Spleen (tissue), 11 donors: ENCODE results near the gene FAT1. TPM values are rescaled to one million over a fixed set of nuclear protein-coding genes. Genes with fewer than 3 reads are reported as not detected.

Experiments used
- DNase-seq: peaks from one replicate; pipeline ENCODE4 v3.0.0-alpha.2; 2020
- H3K27ac ChIP-seq, 8 donors: fragments of 200-600 bp; sonication (generic) in 7 of 8; 1 replicate in 4 of 8; 2 replicates in 4 of 8; pipeline versions ENCODE4 v1.5.0 to v1.8.0; 2016 to 2021; ENCODE audit warnings: inconsistent platforms in 4 of 8, mild to moderate bottlenecking in 4 of 8, moderate library complexity in 1 of 8
- H3K27me3 ChIP-seq, 7 donors: fragments of 200-600 bp; sonication (generic) in 6 of 7; replicated peaks in 1 of 7; 1 replicate in 4 of 7; 2 replicates in 3 of 7; pipeline versions ENCODE4 v1.5.0 to v1.8.0; 2016 to 2021; ENCODE audit warnings: inconsistent platforms in 3 of 7, mild to moderate bottlenecking in 1 of 7
- H3K36me3 ChIP-seq, 6 donors: fragments of 200-600 bp; sonication (generic) in 5 of 6; 1 replicate in 4 of 6; 2 replicates in 2 of 6; pipeline versions ENCODE4 v1.5.0 to v1.8.0; 2016 to 2021; ENCODE audit warnings: inconsistent platforms in 2 of 6
- H3K4me1 ChIP-seq, 6 donors: fragments of 200-600 bp; sonication (generic) in 5 of 6; 1 replicate in 3 of 6; 2 replicates in 3 of 6; pipeline versions ENCODE4 v1.5.0 to v1.8.0; 2016 to 2021; ENCODE audit warnings: inconsistent platforms in 3 of 6
- H3K4me3 ChIP-seq, 8 donors: fragments of 200-600 bp; sonication (generic) in 7 of 8; 1 replicate in 4 of 8; 2 replicates in 4 of 8; pipeline versions ENCODE4 v1.5.0 to v1.8.0; 2016 to 2021; ENCODE audit warnings: inconsistent platforms in 4 of 8, mild to moderate bottlenecking in 4 of 8, moderate library complexity in 2 of 8
- H3K9me3 ChIP-seq, 8 donors: fragments of 200-600 bp; sonication (generic) in 7 of 8; 1 replicate in 4 of 8; 2 replicates in 4 of 8; pipeline versions ENCODE4 v1.5.0 to v1.8.0; 2016 to 2021; ENCODE audit warnings: inconsistent platforms in 4 of 8
- CTCF ChIP-seq, 11 experiments: fragments of 200-600 bp in 7 of 11; fragments of 450-650 bp in 4 of 11; sonication (generic) in 4 of 11; IDR thresholded peaks in 8 of 11; conservative IDR thresholded peaks in 3 of 11; 1 replicate in 7 of 11; 2 replicates in 4 of 11; pipeline versions ENCODE4 v1.4.0 to v1.8.0; 2016 to 2021; ENCODE audit warnings: antibody characterized with exemption in 11 of 11, inconsistent platforms in 4 of 11, mild to moderate bottlenecking in 1 of 11
- POLR2A ChIP-seq, 3 donors: fragments of 450-650 bp; IDR thresholded peaks; one replicate each; pipeline ENCODE4 v1.5.1; 2017; ENCODE audit warnings: antibody characterized with exemption in 3 of 3, mild to moderate bottlenecking in 1 of 3
- POLR2AphosphoS5 ChIP-seq, 3 donors: sonication (generic); formaldehyde crosslinking; IDR thresholded peaks; one replicate each; pipeline ENCODE4 v1.5.1; 2017; ENCODE audit warnings: antibody characterized with exemption in 3 of 3
- WGBS, 5 donors: extraction: QIAGEN DNeasy Blood & Tissue Kit in 3 of 5; methylation state at CpG; one replicate each; pipeline versions ENCODE4 v1.1.5 to v1.1.7; 2013 to 2018; 5-methylcytosine and 5-hydroxymethylcytosine counted together
- intact Hi-C: fragments of 100-400 bp; cut with DNase I; formaldehyde crosslinking; loops from one replicate; pipeline ENCODE4 v1.15.0; 2023; ENCODE audit warnings: low total_unique reads
- polyA plus RNA-seq, 3 donors: library from polyadenylated mRNA; stranded (reverse); fragments of 200-250 nt; gene quantifications; one replicate each; pipeline ENCODE4 v1.2.1, GENCODE V29; 2013
- total RNA-seq, 7 donors: library from RNA; depleted of rRNA in 3 of 7; stranded (reverse); fragments of >200 nt in 3 of 7; fragmentation: NEBNext Ultra II Directional in 4 of 7; extraction: Animal tissue kit (Norgen Biotek cat#: 25700) in 4 of 7; gene quantifications; one replicate each; pipeline versions ENCODE4 v1.1.0 to v1.2.1, GENCODE V29; 2016 to 2021
- donor health status: healthy with polysubstance abuse.
- donor health status: DM: no; HTN: no; CAD: no; lungs with moderate emphysema.
- donor health status: DM: no; HTN: no; CAD: no.
- donor health status: Bipolar disorder and iron deficiency.
- donor health status: healthy.
- donor health status: DM: no; HTN: no; CAD: no.
- donor health status: DM: yes; HTN: yes; CAD: no.

FAT1 gene
- total and polyA plus RNA-seq, 10 donors, result 0.87 to 20.0 (median 4.6) TPM

- no peaks in the 10 kb centered on the region for H3K36me3 ChIP-seq
- peaks cover 0 to 29% (median 10%) of the 10 kb centered on the region in 8 donors for H3K9me3 ChIP-seq
- no peak overlapping the region for H3K27ac ChIP-seq
- intact Hi-C loops, result no loop called here
- TF ChIP-seq POLR2A (IDR thresholded peaks at IDR 0.05) (no peak), POLR2AphosphoS5 (IDR thresholded peaks at IDR 0.05) (no peak), CTCF (IDR thresholded peaks at IDR 0.05 in 8 of 11, conservative IDR thresholded peaks at IDR 0.05 in 3 of 11) (no peak)
- no peak for DNase-seq
- no peaks in the 10 kb centered on the region for H3K4me1 ChIP-seq
- no peaks in the 10 kb centered on the region for H3K27me3 ChIP-seq
- WGBS, 5 donors, result 82 to 85% (median 84%) methylated on average over 16 of the region's 16 CpGs
- H3K4me3 ChIP-seq, result no peak overlapping the region
Measured at GRCh38 chr4:186714006-186714675, 9.5 kb downstream of the FAT1 start.

DNA sequence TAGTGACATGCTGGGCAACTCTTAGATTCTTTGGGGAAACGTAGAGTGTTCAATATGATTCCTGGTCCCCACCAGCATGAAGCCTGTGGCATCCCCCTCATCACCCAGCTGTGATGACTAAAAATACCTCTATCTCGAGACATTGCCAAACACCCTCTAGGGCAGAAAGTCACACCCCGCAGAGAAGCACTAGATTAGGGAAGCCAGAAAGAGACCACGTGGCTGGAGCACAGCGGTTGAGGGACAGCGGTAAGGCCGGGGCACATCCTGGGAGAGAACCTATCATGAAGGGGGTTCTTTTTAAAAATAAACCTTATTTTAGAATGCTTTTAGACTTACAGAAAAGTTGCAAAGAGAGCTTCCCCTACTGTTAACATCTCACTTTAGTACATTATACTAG is 11.0 kb downstream of the FAT1 start:
- no peaks in the 10 kb centered on the region for H3K4me1 ChIP-seq
- H3K27ac ChIP-seq, result no peak overlapping the region
- peaks cover 0 to 15% (median 0%) of the 10 kb centered on the region in 8 donors for H3K9me3 ChIP-seq
- intact Hi-C loops, result no loop called here
- DNase-seq, result no peak
- H3K4me3 ChIP-seq, result no peak overlapping the region
- no peaks in the 10 kb centered on the region for H3K36me3 ChIP-seq
- no peak for TF ChIP-seq POLR2AphosphoS5 (IDR thresholded peaks at IDR 0.05)
- TF ChIP-seq CTCF (IDR thresholded peaks at IDR 0.05 in 8 of 11, conservative IDR thresholded peaks at IDR 0.05 in 3 of 11), result no peak
- WGBS, 5 donors, result 75 to 87% (median 80%) methylated on average over 7 of the region's 7 CpGs
- H3K27me3 ChIP-seq, result no peaks in the 10 kb centered on the region

GRCh38 chr4:186710521-186711119 is 13.0 kb downstream of the FAT1 start:
- DNase-seq, result no peak
- intact Hi-C loops, result no loop called here
- H3K4me3 ChIP-seq, result no peak overlapping the region
- TF ChIP-seq CTCF (IDR thresholded peaks at IDR 0.05 in 8 of 11, conservative IDR thresholded peaks at IDR 0.05 in 3 of 11) (no peak), POLR2AphosphoS5 (IDR thresholded peaks at IDR 0.05) (no peak), POLR2A (IDR thresholded peaks at IDR 0.05) (no peak)
- no peaks in the 10 kb centered on the region for H3K9me3 ChIP-seq
- H3K27ac ChIP-seq, result no peak overlapping the region
- H3K27me3 ChIP-seq, result no peaks in the 10 kb centered on the region
- no peaks in the 10 kb centered on the region for H3K4me1 ChIP-seq
- H3K36me3 ChIP-seq, result no peaks in the 10 kb centered on the region
- 66 to 81% (median 78%) methylated on average over 5 of the region's 5 CpGs for WGBS, 5 donors

- intact Hi-C loops, result no loop called here
- Histone ChIP-seq H3K9me3 (no peaks in the 10 kb centered on the region), H3K27me3 (no peaks in the 10 kb centered on the region), H3K27ac (no peak overlapping the region), H3K36me3 (no peaks in the 10 kb centered on the region), H3K4me3 (no peak overlapping the region), H3K4me1 (no peaks in the 10 kb centered on the region)
- TF ChIP-seq POLR2A (IDR thresholded peaks at IDR 0.05), result no peak
- no peak for TF ChIP-seq POLR2AphosphoS5 (IDR thresholded peaks at IDR 0.05)
- TF ChIP-seq CTCF (IDR thresholded peaks at IDR 0.05 in 8 of 11, conservative IDR thresholded peaks at IDR 0.05 in 3 of 11), result no peak
- WGBS, 5 donors, result 71 to 81% (median 74%) methylated on average over 9 of the region's 9 CpGs
- DNase-seq, result no peak
Measured at GRCh38 chr4:186709517-186709916, 14.1 kb downstream of the FAT1 start.
